HepG2 (cell line): ENCODE results near the gene TBC1D22A. TPM values are rescaled to one million over a fixed set of nuclear protein-coding genes. Genes with fewer than 3 reads are reported as not detected.

Experiments used
- ATAC-seq: fragments of 200-7000 bp; cut with Tn5 transposase; 3 replicates; pipeline ENCODE4 v1.9.1; 2020; ENCODE audit warnings: mild to moderate bottlenecking, moderate library complexity
- BruUV-seq: library from RNA; stranded (reverse); fragments of 400-500 nt; replicated peaks from 2 replicates; lab custom pipeline; 2021; lab: Mats Ljungman, UMichigan
- CTCF ChIA-PET: fragments of 300-600 bp; formaldehyde crosslinking; extraction: SDS; loops from one replicate; lab custom pipeline; 2021; ENCODE audit warnings: low total read pairs, inconsistent platforms, low intra/inter-chr PET ratio; lab: Yijun Ruan, JAX
- POLR2A ChIA-PET: fragments of 350-600 bp; sonication (Branson Sonifier 250); formaldehyde crosslinking; loops from one replicate; lab custom pipeline; 2020; ENCODE audit warnings: antibody characterized with exemption, inconsistent platforms; lab: Yijun Ruan, JAX
- DNase-seq: peaks from one replicate; pipeline ENCODE4 v3.0.0-alpha.2; 2015; ENCODE audit warnings: low spot score
- FAIRE-seq: peaks from 3 replicates; lab custom pipeline; 2011; peaks lifted over from hg19 to GRCh38; lab: Jason Lieb, UNC
- H2AFZ ChIP-seq: one replicate; pipeline ENCODE4 v1.6.1; 2011; ENCODE audit warnings: low read length, inconsistent platforms
- H3K27ac ChIP-seq: fragments of 300-600 bp; 3 replicates; pipeline ENCODE4 v1.8.0; 2011; ENCODE audit warnings: mixed run types, mild to moderate bottlenecking, mixed read lengths, low read length, inconsistent platforms; ENCODE audit not compliant: insufficient read depth; ENCODE audit errors: extremely low read length
- H3K27me3 ChIP-seq, 2 experiments: fragments of 200-600 bp in 1 of 2; 2 replicates in 1 of 2; 3 replicates in 1 of 2; pipeline versions ENCODE4 v1.6.0 to v1.8.0; 2011; ENCODE audit warnings: low read length in 2 of 2, mild to moderate bottlenecking in 2 of 2, moderate library complexity in 2 of 2, inconsistent platforms in 1 of 2; ENCODE audit not compliant: insufficient read depth in 2 of 2, control insufficient read depth in 1 of 2
- H3K36me3 ChIP-seq, 2 experiments: fragments of 200-600 bp in 1 of 2; replicated peaks in 1 of 2; 2 replicates in 1 of 2; 3 replicates in 1 of 2; pipeline versions ENCODE4 v1.5.1 to v1.8.0; 2011; ENCODE audit warnings: low read length in 2 of 2, inconsistent platforms in 1 of 2; ENCODE audit not compliant: insufficient read depth in 2 of 2, control insufficient read depth in 1 of 2
- H3K4me1 ChIP-seq: 2 replicates; pipeline ENCODE4 v1.5.1; 2012; ENCODE audit warnings: low read length, inconsistent platforms; ENCODE audit not compliant: insufficient read depth
- H3K4me2 ChIP-seq: 2 replicates; pipeline ENCODE4 v1.6.0; 2011; ENCODE audit warnings: low read depth, low read length, inconsistent platforms
- H3K4me3 ChIP-seq, 3 experiments: fragments of 200-600 bp in 1 of 3; sonication (generic), shearing (Covaris generic) in 1 of 3; replicated peaks in 1 of 3; 2 replicates each; pipeline ENCODE4 v1.5.1; 2011 to 2016; ENCODE audit warnings: low read length in 3 of 3, inconsistent platforms in 2 of 3, low read depth in 2 of 3, mild to moderate bottlenecking in 2 of 3, control low read depth in 1 of 3, mixed read lengths in 1 of 3; ENCODE audit not compliant: insufficient read depth in 1 of 3
- H3K79me2 ChIP-seq: one replicate; pipeline ENCODE4 v1.6.1; 2011; ENCODE audit warnings: low read length, inconsistent platforms; ENCODE audit not compliant: insufficient read depth
- H3K9ac ChIP-seq: 2 replicates; pipeline ENCODE4 v1.6.0; 2011; ENCODE audit warnings: mild to moderate bottlenecking, low read depth, low read length, inconsistent platforms; ENCODE audit not compliant: insufficient read depth
- H3K9me3 ChIP-seq: 2 replicates; pipeline ENCODE4 v1.5.1; 2012; ENCODE audit warnings: mild to moderate bottlenecking, low read length
- H4K20me1 ChIP-seq: 2 replicates; pipeline ENCODE4 v1.6.0; 2011; ENCODE audit warnings: inconsistent platforms, mild to moderate bottlenecking, low read length, moderate library complexity; ENCODE audit not compliant: insufficient read depth
- AGO1 ChIP-seq: fragments of 200-400 bp; formaldehyde crosslinking; IDR thresholded peaks from 2 replicates; pipeline ENCODE4 v1.6.1; 2017; ENCODE audit warnings: mild to moderate bottlenecking, low read depth, low read length, moderate library complexity; ENCODE audit not compliant: poor library complexity, severe bottlenecking
- AHR ChIP-seq: IDR thresholded peaks from 2 replicates; pipeline ENCODE4 v1.6.1; 2018; ENCODE audit warnings: missing genetic modification reagents, missing compliant biosample characterization
- CBX2 ChIP-seq, 2 experiments: fragments of 200-600 bp in 1 of 2; sonication (generic); formaldehyde crosslinking in 1 of 2; IDR thresholded peaks; 2 replicates each; pipeline versions ENCODE4 v1.7.0 to v1.8.1; 2018 to 2022; ENCODE audit warnings: low read depth in 2 of 2, low read length in 1 of 2, mild to moderate bottlenecking in 1 of 2, missing genetic modification reagents in 1 of 2
- DNMT1 ChIP-seq: sonication (generic); formaldehyde crosslinking; IDR thresholded peaks from 2 replicates; pipeline ENCODE4 v1.5.1; 2020; ENCODE audit warnings: mild to moderate bottlenecking, missing genetic modification reagents
- HMG20B ChIP-seq: conservative IDR thresholded peaks from 2 replicates; pipeline ENCODE4 v1.6.1; 2016; ENCODE audit warnings: missing genetic modification reagents, missing compliant biosample characterization
- KDM4B ChIP-seq: sonication (generic); formaldehyde crosslinking; IDR thresholded peaks from 2 replicates; pipeline ENCODE4 v1.4.0; 2020; ENCODE audit warnings: missing genetic modification reagents
- PCBP1 ChIP-seq: fragments of 200-400 bp; formaldehyde crosslinking; IDR thresholded peaks from 2 replicates; pipeline ENCODE4 v1.6.1; 2017; ENCODE audit warnings: mild to moderate bottlenecking, low read depth, low read length, borderline replicate concordance
- RNF2 ChIP-seq: fragments of 450-650 bp; conservative IDR thresholded peaks from 2 replicates; pipeline ENCODE4 v1.6.1; 2016; ENCODE audit warnings: low read depth
- TCF12 ChIP-seq, 2 experiments: fragments of 450-650 bp in 1 of 2; sonication (generic) in 1 of 2; formaldehyde crosslinking in 1 of 2; IDR thresholded peaks; 2 replicates each; pipeline versions ENCODE4 v1.6.1 to v1.8.0; 2017 to 2022; ENCODE audit warnings: antibody characterized with exemption in 1 of 2, mild to moderate bottlenecking in 1 of 2, missing genetic modification reagents in 1 of 2, moderate library complexity in 1 of 2
- ZBTB21 ChIP-seq: sonication (generic); formaldehyde crosslinking; IDR thresholded peaks from 2 replicates; pipeline ENCODE4 v1.4.0; 2020; ENCODE audit warnings: missing genetic modification reagents
- ZFY ChIP-seq: sonication (generic); formaldehyde crosslinking; IDR thresholded peaks from 2 replicates; pipeline ENCODE4 v1.4.0; 2020; ENCODE audit warnings: missing genetic modification reagents
- ZKSCAN1 ChIP-seq: fragments of 150-350 bp; IDR thresholded peaks from 2 replicates; pipeline ENCODE4 v1.6.1; 2014; ENCODE audit warnings: low read length
- ZNF350 ChIP-seq: sonication (generic); formaldehyde crosslinking; IDR thresholded peaks from 2 replicates; pipeline ENCODE4 v1.4.0; 2020; ENCODE audit warnings: mild to moderate bottlenecking, low read depth, missing genetic modification reagents, borderline replicate concordance
- ZNF704 ChIP-seq: sonication (generic); formaldehyde crosslinking; IDR thresholded peaks from 2 replicates; pipeline ENCODE4 v1.8.1; 2023; ENCODE audit warnings: mild to moderate bottlenecking, inconsistent platforms, moderate library complexity, missing genetic modification reagents, borderline replicate concordance
- WGBS: methylation state at CpG from one replicate; pipeline ENCODE4 v1.1.6; 2017; ENCODE audit warnings: low lambda C conversion rate; 5-methylcytosine and 5-hydroxymethylcytosine counted together
- in situ Hi-C: cut with HindIII; loops from 2 replicates; pipeline ENCODE4 v1.10.0; 2017; ENCODE audit warnings: low pct_unique_long_range_greater_than_20kb; ENCODE audit not compliant: extremely low pct_ligation_motif_present
- intact Hi-C: fragments of 100-400 bp; cut with micrococcal nuclease; formaldehyde crosslinking; loops from one replicate; pipeline ENCODE4 v1.10.0; 2022; ENCODE audit not compliant: unreplicated experiment
- polyA plus RNA-seq, 8 experiments: library from polyadenylated mRNA; depleted of rRNA in 3 of 8; stranded (reverse) in 7 of 8; unstranded in 1 of 8; fragments of >200 nt; fragmentation: Illumina TruSeq in 4 of 8; extraction: Trizol in 4 of 8; gene quantifications; 2 replicates each; pipeline versions ENCODE4 v1.2.1 to v1.2.3, GENCODE V29; 2011 to 2016; ENCODE audit warnings: low read depth in 4 of 8, missing spikeins in 1 of 8, mixed read lengths in 1 of 8; ENCODE audit not compliant: insufficient read depth in 1 of 8
- total RNA-seq, 5 experiments: library from RNA; depleted of rRNA; stranded (reverse); fragments of >200 nt; fragmentation: Illumina TruSeq; extraction: Trizol; gene quantifications; 2 replicates each; pipeline ENCODE4 v1.2.3, GENCODE V29; 2016; ENCODE audit warnings: low read depth in 1 of 5

Gene TBC1D22A
- total and polyA plus RNA-seq, 2 of the 13 experiments (the other 11 are each of a cell fraction or from before 2014, with no cell fraction given), result 17.3 to 18.0 TPM

DNA sequence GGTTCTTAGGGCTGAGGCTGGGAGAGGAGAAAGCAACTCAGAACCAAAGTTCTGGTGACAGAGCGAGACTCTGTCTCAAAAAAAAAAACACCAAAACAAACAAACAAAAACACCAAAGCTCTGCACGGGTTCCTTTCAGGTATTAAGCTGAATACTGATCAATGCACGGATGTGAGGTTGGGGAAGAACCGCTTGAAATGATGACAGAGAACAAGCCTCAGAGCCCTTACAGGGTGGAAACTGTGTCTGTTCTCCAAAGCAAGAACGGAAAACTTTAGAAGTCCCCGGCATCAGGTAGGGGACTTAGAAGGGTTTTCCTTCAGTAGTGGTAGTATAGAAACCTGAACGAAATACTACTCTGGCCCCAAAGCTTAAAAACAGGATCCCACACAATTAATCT is 260.0 kb downstream of the TBC1D22A start:
- Histone ChIP-seq H3K4me2 (no peak overlapping the region), H3K9me3 (0 out of 2 replicates have a peak, but pooled peaks cover 4% of the 10 kb centered on the region), H2AFZ (no peak overlapping the region), H3K9ac (no peak overlapping the region), H3K27me3 (no peaks in the 10 kb centered on the region), H3K27ac (no peak overlapping the region), H3K36me3 (peaks cover 1 to 5% of the 10 kb centered on the region in 2 experiments; a peak in 1 of 5 replicates), H4K20me1 (no peaks in the 10 kb centered on the region), H3K4me1 (no peaks in the 10 kb centered on the region), H3K79me2 (no peaks in the 10 kb centered on the region), H3K4me3 (no peak overlapping the region)
- WGBS, result 96% methylated on average over 7 of the region's 7 CpGs
- CTCF ChIA-PET, result no interaction called here
- intact Hi-C loops (no loop called here), in situ Hi-C loops (no loop called here)
- no peak for TF ChIP-seq ZNF350 (CRISPR knock-in tag)
- no peak for TF ChIP-seq HMG20B (CRISPR knock-in tag)
- TF ChIP-seq ZFY, result no peak
- TF ChIP-seq CBX2 (IDR thresholded peaks at IDR 0.05; ENCODE audit: low read depth, low read length), result no peak
- TF ChIP-seq CBX2 (CRISPR knock-in tag; IDR thresholded peaks at IDR 0.05; ENCODE audit: low read depth), result no peak
- TF ChIP-seq ZBTB21 (CRISPR knock-in tag), result no peak
- no peak for TF ChIP-seq TCF12 (IDR thresholded peaks at IDR 0.05)
- TF ChIP-seq TCF12 (CRISPR knock-in tag; IDR thresholded peaks at IDR 0.05), result no peak
- no peak for TF ChIP-seq AGO1
- no peak for TF ChIP-seq ZKSCAN1
- no peak for TF ChIP-seq AHR (CRISPR knock-in tag)
- no peak for TF ChIP-seq PCBP1
- TF ChIP-seq RNF2, result no peak
- TF ChIP-seq ZNF704 (CRISPR knock-in tag), result no peak
- no peak for TF ChIP-seq KDM4B (CRISPR knock-in tag)
- no peak for TF ChIP-seq DNMT1 (CRISPR knock-in tag)
- ATAC-seq (no peak), DNase-seq (no peak), FAIRE-seq (no peak)
- no TSS peak for BruUV-seq
- POLR2A ChIA-PET, result no interaction called here
